NB4 (cell line): ENCODE results near the gene SOBP.

ENCODE experiments used
- POLR2A ChIP-seq: IDR thresholded peaks from 2 replicates; pipeline ENCODE4 v1.6.1; 2011; ENCODE audit warnings: mild to moderate bottlenecking; ENCODE audit not compliant: insufficient read length; ENCODE audit errors: extremely low read depth
- TF ChIP-seq, protein P1 (sequence below): IDR thresholded peaks from one replicate; pipeline ENCODE4 v1.5.1; 2012; ENCODE audit warnings: low read depth, low read length
- TF ChIP-seq, protein P2 (sequence below): IDR thresholded peaks from 2 replicates; pipeline ENCODE4 v1.6.1; 2011; ENCODE audit warnings: low read depth, low read length

DNA sequence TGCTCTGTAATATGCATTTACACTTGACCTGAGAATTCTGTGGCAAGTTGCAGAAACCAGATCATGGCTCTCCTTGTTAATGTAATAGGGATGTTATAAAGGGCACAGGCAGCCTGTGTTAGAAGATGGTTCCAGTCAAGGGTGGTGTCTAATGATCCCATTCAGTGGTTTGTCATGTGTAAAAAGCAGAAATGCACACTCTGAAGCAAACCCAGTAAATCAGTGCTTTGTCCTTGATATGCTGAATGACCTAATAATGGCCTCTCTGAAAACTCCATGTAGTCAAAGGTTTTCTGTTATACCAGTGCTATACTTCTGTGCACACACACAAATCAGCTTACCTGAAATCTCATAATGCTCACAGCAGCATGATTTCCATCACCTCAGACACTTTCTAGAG is 66.2 kb downstream of the SOBP start:
- TF ChIP-seq, protein P1, sequence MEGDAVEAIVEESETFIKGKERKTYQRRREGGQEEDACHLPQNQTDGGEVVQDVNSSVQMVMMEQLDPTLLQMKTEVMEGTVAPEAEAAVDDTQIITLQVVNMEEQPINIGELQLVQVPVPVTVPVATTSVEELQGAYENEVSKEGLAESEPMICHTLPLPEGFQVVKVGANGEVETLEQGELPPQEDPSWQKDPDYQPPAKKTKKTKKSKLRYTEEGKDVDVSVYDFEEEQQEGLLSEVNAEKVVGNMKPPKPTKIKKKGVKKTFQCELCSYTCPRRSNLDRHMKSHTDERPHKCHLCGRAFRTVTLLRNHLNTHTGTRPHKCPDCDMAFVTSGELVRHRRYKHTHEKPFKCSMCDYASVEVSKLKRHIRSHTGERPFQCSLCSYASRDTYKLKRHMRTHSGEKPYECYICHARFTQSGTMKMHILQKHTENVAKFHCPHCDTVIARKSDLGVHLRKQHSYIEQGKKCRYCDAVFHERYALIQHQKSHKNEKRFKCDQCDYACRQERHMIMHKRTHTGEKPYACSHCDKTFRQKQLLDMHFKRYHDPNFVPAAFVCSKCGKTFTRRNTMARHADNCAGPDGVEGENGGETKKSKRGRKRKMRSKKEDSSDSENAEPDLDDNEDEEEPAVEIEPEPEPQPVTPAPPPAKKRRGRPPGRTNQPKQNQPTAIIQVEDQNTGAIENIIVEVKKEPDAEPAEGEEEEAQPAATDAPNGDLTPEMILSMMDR = no peak
- no peak for TF ChIP-seq POLR2A
- TF ChIP-seq, protein P2, sequence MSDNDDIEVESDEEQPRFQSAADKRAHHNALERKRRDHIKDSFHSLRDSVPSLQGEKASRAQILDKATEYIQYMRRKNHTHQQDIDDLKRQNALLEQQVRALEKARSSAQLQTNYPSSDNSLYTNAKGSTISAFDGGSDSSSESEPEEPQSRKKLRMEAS = no peak
